GM12872 (cell line): ENCODE results near the gene FAAP20.

ENCODE experiments used
- TF ChIP-seq, protein P1 (sequence below): IDR thresholded peaks from 3 replicates; pipeline ENCODE4 v1.5.1; 2011; ENCODE audit warnings: low read depth, mild to moderate bottlenecking, low read length, moderate library complexity; ENCODE audit not compliant: insufficient read depth

The FAAP20 gene, protein sequence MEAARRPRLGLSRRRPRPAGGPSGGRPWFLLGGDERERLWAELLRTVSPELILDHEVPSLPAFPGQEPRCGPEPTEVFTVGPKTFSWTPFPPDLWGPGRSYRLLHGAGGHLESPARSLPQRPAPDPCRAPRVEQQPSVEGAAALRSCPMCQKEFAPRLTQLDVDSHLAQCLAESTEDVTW

DNA sequence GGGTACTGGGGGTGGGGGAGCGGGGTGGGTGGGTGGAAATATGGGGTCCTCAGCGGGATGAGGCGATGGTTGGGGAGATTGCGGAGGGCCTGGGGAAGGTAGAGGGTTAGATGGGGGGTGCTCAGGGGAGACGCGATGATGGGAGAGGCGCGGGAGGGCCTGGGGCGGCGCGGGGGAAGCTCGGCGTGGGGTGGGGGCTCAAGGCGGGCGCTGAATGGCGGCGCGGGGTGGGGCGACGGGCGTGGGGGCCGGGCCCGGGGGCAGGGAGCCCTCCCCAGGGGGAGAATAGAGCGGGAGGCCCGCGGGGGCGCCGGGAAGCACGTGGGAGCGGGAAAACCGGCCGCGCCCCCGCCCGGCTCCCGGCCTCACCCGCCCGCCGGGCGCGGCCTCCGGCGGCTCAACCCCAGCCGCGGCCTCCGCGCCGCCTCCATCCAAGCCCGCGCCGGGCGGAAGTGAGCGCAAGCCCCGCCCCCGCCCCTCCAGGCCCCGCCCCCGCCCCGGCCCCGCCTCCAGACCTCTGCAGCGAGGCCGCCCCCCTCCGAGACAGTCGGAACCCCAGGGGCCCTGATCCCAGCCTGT, at the start of gene FAAP20:
FAAP20 (minus strand) TSS at position 454 of the 579 bp plus-strand sequence; CDS start at position 431, 23 bp downstream.
- TF ChIP-seq, protein P1, sequence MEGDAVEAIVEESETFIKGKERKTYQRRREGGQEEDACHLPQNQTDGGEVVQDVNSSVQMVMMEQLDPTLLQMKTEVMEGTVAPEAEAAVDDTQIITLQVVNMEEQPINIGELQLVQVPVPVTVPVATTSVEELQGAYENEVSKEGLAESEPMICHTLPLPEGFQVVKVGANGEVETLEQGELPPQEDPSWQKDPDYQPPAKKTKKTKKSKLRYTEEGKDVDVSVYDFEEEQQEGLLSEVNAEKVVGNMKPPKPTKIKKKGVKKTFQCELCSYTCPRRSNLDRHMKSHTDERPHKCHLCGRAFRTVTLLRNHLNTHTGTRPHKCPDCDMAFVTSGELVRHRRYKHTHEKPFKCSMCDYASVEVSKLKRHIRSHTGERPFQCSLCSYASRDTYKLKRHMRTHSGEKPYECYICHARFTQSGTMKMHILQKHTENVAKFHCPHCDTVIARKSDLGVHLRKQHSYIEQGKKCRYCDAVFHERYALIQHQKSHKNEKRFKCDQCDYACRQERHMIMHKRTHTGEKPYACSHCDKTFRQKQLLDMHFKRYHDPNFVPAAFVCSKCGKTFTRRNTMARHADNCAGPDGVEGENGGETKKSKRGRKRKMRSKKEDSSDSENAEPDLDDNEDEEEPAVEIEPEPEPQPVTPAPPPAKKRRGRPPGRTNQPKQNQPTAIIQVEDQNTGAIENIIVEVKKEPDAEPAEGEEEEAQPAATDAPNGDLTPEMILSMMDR, result no peak

DNA sequence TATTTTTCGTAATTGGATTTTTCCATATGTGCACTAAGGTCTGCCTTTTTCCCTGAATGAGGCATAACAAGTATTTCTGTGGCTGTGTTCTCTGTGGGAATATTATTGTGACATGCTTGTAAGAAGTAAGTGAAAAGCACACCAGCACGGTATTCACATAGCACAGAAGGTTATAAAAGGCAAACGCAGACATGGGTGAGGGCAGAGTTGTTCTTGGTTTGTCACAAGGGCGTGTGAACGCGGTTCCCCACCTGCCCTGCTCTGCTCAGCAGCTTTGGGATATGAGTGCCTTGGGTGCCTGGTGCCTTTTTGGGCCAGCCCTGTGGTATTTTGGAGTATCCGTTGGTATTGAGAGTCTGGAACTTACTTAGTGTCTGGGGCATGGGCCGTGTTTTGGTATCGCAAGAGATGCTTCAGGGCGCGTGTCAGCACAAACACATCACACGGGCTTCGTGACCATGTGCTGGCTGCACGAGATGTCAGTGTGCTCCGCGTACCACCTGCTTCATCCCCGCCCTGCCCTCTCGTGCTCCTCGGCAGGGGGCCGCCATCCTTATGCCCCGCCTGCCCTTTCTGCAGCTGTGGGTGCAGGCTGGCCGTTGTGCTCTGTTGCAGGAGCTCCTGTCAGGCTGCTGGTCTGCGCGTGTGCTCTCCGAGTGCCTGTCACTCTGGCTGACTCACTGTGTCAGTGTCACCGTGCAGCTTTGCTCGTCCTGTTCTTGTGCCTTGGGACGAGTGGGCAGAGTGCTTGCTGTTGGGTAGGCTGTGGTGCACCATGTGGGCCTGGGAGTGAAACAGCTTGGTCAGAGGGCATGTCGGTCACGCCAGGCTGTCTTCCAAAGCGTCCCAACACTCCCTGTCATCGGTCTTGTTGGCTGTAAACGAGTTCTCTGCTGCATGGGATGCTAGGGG, 48.5 kb upstream of the FAAP20 start:
- TF ChIP-seq, protein P1, result no peak

DNA sequence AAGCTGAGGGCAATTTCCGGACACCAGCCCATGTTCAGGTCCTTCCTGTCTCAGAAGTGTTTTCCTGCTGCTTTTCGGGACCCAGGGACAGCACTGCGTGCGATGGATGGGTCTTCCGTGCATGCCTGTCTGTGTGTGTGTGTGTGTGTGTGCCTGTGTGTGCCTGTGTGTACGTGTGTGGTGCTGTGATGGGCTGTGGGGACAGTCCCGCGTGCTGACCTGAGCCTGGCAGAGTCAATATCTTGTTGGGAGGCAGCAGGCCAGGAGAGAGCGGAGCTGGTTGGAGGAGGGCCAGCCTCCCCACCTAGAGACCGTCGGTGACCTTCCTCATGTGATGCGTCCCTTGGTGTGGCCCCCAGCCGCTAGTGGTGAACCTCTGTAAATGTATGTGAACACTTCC, 47.2 kb upstream of the FAAP20 start:
- TF ChIP-seq, protein P1, result no peak

DNA sequence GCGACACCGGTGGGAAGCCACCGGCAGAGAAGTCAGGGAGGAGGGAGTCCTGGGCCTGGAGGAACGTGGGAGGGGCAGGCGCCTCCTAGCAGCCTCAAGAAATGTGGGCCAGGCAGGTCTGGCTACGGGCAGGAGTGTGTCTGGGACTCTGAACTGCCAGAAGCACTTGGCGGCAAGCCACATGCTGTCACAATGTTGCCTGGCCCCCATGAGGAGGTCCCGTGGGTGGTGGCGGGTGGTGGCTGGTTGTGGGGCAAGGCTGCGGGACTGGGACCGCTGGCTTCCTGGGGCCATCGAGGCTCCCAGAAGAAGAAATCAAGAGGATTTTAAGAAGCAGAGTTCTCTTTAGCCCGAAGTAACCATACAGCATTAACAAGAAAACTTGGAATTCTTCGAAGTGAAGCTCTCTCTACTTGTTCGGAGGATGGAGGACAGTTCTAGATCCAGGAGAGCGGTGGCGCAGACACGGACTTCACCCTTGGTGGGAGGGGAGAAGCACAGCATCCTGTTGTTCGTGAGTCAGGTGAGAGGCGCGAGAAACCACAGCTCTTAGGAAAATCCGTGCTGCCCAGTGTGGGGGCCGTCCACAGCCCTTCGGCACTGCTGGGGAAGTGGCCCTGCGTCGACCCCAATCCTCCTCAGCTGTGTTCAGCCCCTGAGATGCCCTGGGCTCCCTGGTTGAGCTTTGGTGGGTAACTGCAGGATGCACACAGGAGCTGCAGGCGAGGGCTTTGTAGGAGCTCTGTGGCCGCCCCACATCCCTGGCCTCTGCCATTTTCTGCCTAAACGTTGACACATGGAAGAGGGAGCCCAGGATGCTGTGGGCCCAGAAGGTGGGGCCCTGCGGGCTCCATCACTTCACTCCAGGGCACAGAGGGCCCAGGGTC, 45.9 kb upstream of the FAAP20 start:
- TF ChIP-seq, protein P1, result no peak

DNA sequence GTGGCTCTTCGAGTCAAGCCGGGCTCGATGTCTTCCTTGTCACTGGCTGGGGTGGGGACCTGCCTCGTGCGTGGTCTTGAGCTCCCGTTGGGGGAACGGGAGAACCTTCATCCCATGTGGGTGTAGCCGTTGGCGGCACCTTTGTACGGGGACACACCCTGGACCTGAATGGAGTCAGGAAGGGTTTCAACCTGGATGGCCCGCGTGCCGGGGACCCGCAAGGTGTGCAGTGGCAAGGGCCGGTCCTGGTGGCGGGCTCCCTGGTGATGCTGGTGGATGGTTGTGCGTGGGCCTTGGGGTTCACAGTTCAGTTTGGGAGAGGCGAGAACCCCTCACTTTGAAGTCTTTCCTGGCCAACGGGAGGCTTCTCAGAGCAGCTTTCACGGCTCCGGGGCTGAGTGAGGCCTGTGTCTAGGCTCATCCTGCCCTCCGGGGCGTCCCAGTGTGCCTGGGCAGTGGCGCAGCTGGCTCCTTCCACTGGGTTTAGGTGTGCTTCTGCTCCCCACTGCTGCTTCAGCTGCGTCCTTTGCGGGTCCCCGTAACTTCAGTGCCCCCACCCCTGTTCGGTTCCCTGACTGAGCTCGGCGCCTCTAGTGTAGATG, 44.9 kb upstream of the FAAP20 start:
- TF ChIP-seq, protein P1, result no peak

DNA sequence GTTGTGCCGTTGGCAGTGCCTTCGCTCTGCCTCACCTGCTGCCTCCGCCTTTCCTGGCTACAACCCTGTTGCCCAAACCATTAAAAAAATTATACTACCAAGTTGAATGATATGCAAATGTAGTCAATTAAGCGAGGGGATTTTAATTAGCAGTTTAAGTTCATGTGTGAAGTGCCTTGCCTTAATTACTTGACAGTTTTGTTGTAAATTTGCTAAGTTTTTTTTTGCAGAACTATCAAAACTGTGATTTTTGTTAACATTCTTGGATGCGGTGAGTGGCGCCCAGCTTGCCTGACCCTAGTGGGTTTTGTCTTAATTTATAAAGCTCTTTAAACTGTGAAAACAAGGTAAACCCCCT, 44.4 kb upstream of the FAAP20 start:
- TF ChIP-seq, protein P1, result no peak
